ENCODE results near the gene AP3S1. TPM values are rescaled to one million over a fixed set of nuclear protein-coding genes. Genes with fewer than 3 reads are reported as not detected.
"Not testable (repeated sequence)": the region's sequence is repeated elsewhere in the genome, so short reads cannot be mapped to it uniquely, and the experiment has no call there.

Gene AP3S1
- 69.0 and 74.8 TPM in 2 replicates for total RNA-seq

DNA sequence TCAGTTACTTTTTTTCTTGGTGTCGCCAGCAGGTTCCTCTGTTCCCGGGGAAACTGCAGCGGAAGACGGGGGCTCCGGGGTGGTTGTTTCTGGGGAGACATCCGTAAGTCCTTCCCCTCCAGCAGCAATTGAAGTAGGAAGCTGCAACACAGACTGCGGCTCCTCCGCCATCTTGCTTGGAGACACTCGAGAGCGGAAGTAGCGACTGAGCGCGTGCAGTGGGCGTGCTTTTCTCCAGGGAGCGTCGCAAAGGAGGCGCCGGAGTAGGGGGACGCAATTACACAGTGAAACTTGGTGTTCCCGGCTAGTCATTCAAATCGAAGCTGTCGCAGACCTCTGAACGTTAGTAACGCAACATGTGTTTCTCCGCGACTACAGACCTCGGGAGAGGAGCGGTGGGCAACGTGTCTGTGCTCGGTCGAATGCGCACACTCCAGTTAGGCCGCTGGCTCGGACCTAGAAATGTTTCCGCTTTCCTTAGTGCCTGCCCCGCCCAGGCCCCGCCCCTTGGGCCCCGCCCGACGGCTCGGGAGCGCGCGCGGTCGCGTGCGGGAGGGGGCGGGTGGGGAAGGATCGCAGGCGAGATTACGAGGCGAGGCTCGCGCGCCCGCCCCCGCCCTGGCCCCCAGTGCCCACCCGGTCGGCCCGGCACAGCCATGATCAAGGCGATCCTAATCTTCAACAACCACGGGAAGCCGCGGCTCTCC, at the start of gene AP3S1, which contains the start of gene ATG12:
AP3S1 (plus strand) TSS at position 554 of the 707 bp plus-strand sequence; CDS start at position 657, 103 bp downstream.
ATG12 (minus strand) TSS at position 184 of the 707 bp plus-strand sequence; CDS start at position 171, 13 bp downstream.
- Mint-ChIP-seq H3K27ac (peak within 1 kb of the TSS; percentile 99), H3K4me1 (ENCODE audit: low read depth) (peaks cover 42% of the 10 kb centered on the region), H3K4me3 (ENCODE audit: low read depth) (peak within 1 kb of the TSS; percentile 97), H3K27me3 (ENCODE audit: low read depth) (peaks cover 2% of the 10 kb centered on the region), H3K36me3 (ENCODE audit: low read depth) (peaks cover 34% of the 10 kb centered on the region), H3K9me3 (no peaks in the 10 kb centered on the region)
- intact Hi-C loops (cut with micrococcal nuclease) = loop anchor here (1.0 to 5.0 kb wide), 8 partner anchors 207 to 671 kb away; partner anchors contain the start of genes CCDC112, COMMD10, FEM1C and TMED7
- DNase-seq (ENCODE audit: low spot score) = peak; percentile 87

DNA sequence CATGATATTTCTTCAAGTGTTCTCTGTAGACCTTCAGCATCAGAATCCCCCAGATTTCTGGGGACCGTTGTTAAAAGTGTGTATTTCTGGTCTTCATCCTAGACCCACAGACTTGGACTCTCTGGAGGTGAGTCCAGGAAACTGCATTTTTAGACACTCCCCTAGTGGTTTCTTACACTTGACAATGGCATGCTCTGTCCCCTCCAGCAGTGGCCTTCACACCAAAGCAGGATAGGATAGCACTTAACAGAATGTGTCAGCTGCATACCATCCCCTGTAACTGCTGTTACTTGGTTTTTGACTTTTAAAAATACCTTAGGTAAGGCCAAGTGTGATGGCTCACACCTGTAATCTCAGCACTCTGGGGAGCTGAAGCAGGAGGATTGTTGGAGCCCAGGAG, 46.0 kb upstream of the AP3S1 start:
- intact Hi-C loops (cut with micrococcal nuclease) = no loop called here
- no peaks in the 10 kb centered on the region for H3K36me3 Mint-ChIP-seq (ENCODE audit: low read depth)
- peaks cover 37% of the 10 kb centered on the region for H3K27me3 Mint-ChIP-seq (ENCODE audit: low read depth)

DNA sequence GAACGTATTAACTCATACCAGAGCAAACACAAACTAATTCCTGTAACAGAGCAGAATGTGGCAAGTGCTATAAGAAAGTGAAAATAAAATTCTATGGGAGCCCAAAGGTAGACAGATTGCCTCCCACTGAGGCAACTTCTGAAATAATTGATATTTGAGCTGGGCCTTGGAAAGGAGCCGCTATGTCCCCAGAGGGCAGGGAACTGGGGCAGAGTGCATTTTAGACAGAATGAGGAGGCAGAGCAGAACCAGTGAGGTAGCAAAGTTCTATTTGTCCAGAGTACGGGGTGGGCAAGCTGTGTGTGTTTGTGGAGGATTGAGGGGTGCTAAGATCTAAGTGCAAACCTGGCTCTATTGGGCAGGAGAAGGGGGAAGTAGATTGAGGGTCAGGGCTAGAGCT, 45.1 kb upstream of the AP3S1 start:
- no peak for DNase-seq (ENCODE audit: low spot score)
- no peaks in the 10 kb centered on the region for H3K4me1 Mint-ChIP-seq (ENCODE audit: low read depth)
- H3K27ac Mint-ChIP-seq = no peak overlapping the region
- H3K9me3 Mint-ChIP-seq = no peaks in the 10 kb centered on the region
- H3K4me3 Mint-ChIP-seq (ENCODE audit: low read depth) = no peak overlapping the region
- intact Hi-C loops (cut with micrococcal nuclease) = no loop called here
- H3K36me3 Mint-ChIP-seq (ENCODE audit: low read depth) = no peaks in the 10 kb centered on the region
- peaks cover 36% of the 10 kb centered on the region for H3K27me3 Mint-ChIP-seq (ENCODE audit: low read depth)

More for the DNA sequence above, 46.0 kb upstream of the AP3S1 start:
- no peaks in the 10 kb centered on the region for H3K4me1 Mint-ChIP-seq (ENCODE audit: low read depth)
- H3K9me3 Mint-ChIP-seq = no peaks in the 10 kb centered on the region
- DNase-seq (ENCODE audit: low spot score) = no peak
- no peak overlapping the region for H3K4me3 Mint-ChIP-seq (ENCODE audit: low read depth)
- no peak overlapping the region for H3K27ac Mint-ChIP-seq

DNA sequence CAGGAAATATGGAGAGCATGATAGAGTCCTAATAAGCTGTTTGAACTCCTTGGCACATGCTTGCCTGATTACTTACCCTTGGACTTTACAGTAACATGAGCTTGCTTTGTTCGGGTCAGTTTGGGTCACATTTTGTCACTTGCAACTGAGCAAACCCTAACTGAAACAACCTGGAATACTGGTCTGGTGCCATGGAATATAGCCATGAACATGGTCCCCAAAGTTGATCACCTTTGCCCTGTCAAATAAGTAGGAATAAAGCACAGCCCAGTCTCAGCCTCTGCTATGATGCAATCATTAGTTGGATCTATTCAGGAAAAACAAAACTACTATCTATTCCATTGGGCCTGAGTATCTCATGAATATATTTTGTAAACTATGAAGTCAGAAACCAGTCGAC, 43.5 kb upstream of the AP3S1 start:
- peaks cover 36% of the 10 kb centered on the region for H3K27me3 Mint-ChIP-seq (ENCODE audit: low read depth)
- H3K9me3 Mint-ChIP-seq = no peaks in the 10 kb centered on the region
- DNase-seq (ENCODE audit: low spot score) = no peak
- no peaks in the 10 kb centered on the region for H3K4me1 Mint-ChIP-seq (ENCODE audit: low read depth)
- no peaks in the 10 kb centered on the region for H3K36me3 Mint-ChIP-seq (ENCODE audit: low read depth)
- H3K4me3 Mint-ChIP-seq (ENCODE audit: low read depth) = no peak overlapping the region
- no peak overlapping the region for H3K27ac Mint-ChIP-seq
- intact Hi-C loops (cut with micrococcal nuclease) = no loop called here

DNA sequence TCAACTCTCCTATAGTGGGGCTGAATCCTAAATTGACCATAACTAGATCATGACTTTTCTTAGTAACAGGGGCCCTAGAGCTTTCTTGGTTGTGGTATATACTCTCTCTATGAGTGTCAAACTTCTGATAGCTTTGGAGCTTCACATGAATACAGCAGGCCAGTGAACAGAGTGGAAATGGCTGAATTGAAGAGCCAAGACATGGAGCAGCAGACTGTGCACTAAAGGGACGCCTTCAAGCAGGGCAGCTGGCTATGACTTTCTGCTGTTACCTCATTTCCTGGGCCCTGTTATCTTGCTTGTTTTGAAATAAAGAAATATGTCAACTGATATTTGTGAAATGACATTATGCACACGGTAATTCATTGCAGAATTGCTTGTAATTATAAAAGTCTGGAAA, 41.6 kb upstream of the AP3S1 start:
- Mint-ChIP-seq H3K36me3 (ENCODE audit: low read depth) (no peaks in the 10 kb centered on the region), H3K4me3 (ENCODE audit: low read depth) (no peak overlapping the region), H3K27ac (no peak overlapping the region), H3K4me1 (ENCODE audit: low read depth) (no peaks in the 10 kb centered on the region), H3K27me3 (ENCODE audit: low read depth) (peaks cover 37% of the 10 kb centered on the region), H3K9me3 (no peaks in the 10 kb centered on the region)
- no peak for DNase-seq (ENCODE audit: low spot score)
- intact Hi-C loops (cut with micrococcal nuclease) = no loop called here

DNA sequence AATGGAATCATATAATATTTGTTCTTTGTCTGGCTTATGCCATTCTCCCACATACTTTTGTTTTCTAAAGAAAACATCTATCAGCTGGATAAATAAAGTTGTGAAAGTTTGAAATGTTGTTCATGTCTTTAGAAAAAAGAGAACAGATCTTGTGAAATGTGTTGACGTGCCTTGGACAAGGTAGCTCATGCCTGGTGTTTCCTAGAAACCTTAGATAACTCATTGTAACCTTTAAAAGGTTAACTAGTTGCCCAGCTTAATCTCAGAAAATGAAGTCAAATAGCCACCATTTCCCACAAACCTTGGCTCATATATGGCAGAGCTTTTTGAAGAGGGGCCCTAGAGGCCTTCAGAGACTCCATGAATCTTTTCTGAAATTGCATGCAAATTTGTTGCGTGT, 40.6 kb upstream of the AP3S1 start:
- H3K36me3 Mint-ChIP-seq (ENCODE audit: low read depth) = no peaks in the 10 kb centered on the region
- intact Hi-C loops (cut with micrococcal nuclease) = no loop called here
- no peaks in the 10 kb centered on the region for H3K9me3 Mint-ChIP-seq
- H3K4me3 Mint-ChIP-seq (ENCODE audit: low read depth) = no peak overlapping the region
- H3K27ac Mint-ChIP-seq = no peak overlapping the region
- peaks cover 41% of the 10 kb centered on the region for H3K27me3 Mint-ChIP-seq (ENCODE audit: low read depth)
- no peak for DNase-seq (ENCODE audit: low spot score)
- H3K4me1 Mint-ChIP-seq (ENCODE audit: low read depth) = no peaks in the 10 kb centered on the region

DNA sequence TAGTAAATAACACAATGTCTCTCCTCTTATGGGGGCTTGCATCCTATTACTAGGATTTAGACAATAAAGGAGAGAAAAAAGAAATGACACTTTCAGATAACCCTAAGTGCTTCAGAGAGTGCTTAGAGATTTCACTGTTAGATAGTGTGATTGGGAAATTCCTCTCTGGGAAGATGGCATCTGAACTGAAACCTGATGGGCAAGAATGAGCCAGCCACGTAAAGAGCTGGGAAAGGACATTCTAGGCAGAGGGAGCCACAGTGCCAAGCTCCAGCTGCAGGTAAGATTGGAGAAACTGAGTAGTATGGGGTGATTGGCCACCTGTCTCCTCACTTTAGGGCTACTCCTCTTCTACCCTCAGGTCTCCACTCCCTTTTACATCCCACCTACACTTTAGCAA, 39.8 kb upstream of the AP3S1 start:
- intact Hi-C loops (cut with micrococcal nuclease) = no loop called here
- Mint-ChIP-seq H3K36me3 (ENCODE audit: low read depth) (no peaks in the 10 kb centered on the region), H3K4me1 (ENCODE audit: low read depth) (peaks cover 3% of the 10 kb centered on the region), H3K9me3 (no peaks in the 10 kb centered on the region), H3K4me3 (ENCODE audit: low read depth) (no peak overlapping the region), H3K27ac (no peak overlapping the region), H3K27me3 (ENCODE audit: low read depth) (peaks cover 42% of the 10 kb centered on the region)
- no peak for DNase-seq (ENCODE audit: low spot score)

DNA sequence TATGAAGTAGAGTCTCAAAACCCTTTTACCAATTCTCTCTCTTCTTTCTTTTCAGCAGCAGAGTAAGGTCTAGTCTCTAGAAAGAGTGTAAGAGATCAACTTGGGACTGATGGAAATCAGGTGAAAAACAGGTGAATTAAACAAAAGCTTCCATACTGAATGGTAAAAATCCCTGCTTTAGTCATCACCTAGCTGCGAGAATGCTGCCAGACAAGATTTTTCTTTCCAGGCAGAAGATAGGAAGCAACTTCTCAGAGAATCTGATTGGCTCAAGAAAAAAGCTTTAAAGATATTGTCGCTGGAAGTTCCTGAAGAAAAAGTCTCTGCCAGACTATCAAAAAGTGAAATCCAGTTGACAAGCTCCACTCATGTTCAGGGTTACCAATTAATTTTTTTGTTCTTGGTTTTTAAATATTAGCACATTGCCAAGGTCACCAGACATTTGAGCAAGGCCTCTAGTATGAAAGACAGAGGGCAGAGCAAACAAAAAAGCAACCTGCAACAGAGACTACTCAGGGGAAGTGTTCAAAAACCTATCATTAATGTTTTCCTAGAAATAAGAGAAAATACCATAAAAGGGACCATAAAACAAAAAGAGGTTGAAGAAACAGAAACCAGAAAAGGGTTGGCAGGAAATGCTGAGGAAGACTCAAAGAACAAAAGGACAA, 34.6 kb upstream of the AP3S1 start:
- Mint-ChIP-seq H3K9me3 (no peaks in the 10 kb centered on the region), H3K4me1 (ENCODE audit: low read depth) (peaks cover 34% of the 10 kb centered on the region), H3K27me3 (ENCODE audit: low read depth) (peaks cover 50% of the 10 kb centered on the region), H3K36me3 (ENCODE audit: low read depth) (no peaks in the 10 kb centered on the region), H3K27ac (no peak overlapping the region), H3K4me3 (ENCODE audit: low read depth) (no peak overlapping the region)
- intact Hi-C loops (cut with micrococcal nuclease) = no loop called here
- no peak for DNase-seq (ENCODE audit: low spot score)

DNA sequence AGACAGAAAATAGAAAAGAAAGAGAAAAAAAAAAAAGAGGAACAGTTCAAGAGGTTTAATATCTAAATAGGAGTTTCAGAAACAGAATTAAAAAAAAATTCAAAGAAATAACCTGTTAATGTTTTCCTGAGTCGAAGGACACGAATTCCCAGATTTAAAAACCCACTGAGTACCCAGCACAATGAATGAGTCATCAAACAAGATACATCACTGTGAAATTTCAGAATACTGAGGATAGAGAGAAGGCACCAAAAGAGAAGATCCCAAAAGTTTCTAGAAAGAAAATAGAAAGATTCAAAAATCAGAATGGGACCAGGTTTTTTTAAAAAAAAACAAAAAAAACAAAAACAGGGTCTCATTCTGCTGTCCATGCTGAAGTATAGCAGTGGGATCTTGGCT, 34.1 kb upstream of the AP3S1 start:
- no peaks in the 10 kb centered on the region for H3K36me3 Mint-ChIP-seq (ENCODE audit: low read depth)
- peaks cover 34% of the 10 kb centered on the region for H3K4me1 Mint-ChIP-seq (ENCODE audit: low read depth)
- no peak overlapping the region for H3K27ac Mint-ChIP-seq
- intact Hi-C loops (cut with micrococcal nuclease) = no loop called here
- peaks cover 52% of the 10 kb centered on the region for H3K27me3 Mint-ChIP-seq (ENCODE audit: low read depth)
- no peak overlapping the region for H3K4me3 Mint-ChIP-seq (ENCODE audit: low read depth)
- no peaks in the 10 kb centered on the region for H3K9me3 Mint-ChIP-seq
- DNase-seq (ENCODE audit: low spot score) = no peak

DNA sequence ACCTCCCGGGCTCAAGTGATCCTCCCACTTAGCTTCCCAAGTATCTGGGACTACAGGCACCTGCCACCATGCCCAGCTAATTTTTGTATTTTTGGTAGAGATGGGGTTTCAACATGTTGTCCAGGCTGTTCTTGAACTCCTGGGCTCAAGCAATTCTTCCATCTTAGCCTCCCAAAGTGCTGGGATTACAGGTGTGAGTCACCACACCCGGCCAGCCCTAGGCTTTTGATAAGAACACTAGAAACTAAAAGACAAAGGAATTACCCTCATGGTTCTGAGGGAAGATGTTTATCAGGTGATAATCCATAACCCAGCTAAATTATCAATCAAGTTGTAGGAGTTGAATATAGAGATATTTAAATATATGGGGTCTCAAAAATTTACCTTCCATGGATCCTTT, 33.7 kb upstream of the AP3S1 start:
- H3K4me1 Mint-ChIP-seq (ENCODE audit: low read depth) = peaks cover 34% of the 10 kb centered on the region
- DNase-seq (ENCODE audit: low spot score); H3K4me3 Mint-ChIP-seq (ENCODE audit: low read depth); H3K27ac Mint-ChIP-seq; H3K36me3 Mint-ChIP-seq (ENCODE audit: low read depth); intact Hi-C loops (cut with micrococcal nuclease); H3K9me3 Mint-ChIP-seq: not testable (repeated sequence)
- peaks cover 49% of the 10 kb centered on the region for H3K27me3 Mint-ChIP-seq (ENCODE audit: low read depth)

DNA sequence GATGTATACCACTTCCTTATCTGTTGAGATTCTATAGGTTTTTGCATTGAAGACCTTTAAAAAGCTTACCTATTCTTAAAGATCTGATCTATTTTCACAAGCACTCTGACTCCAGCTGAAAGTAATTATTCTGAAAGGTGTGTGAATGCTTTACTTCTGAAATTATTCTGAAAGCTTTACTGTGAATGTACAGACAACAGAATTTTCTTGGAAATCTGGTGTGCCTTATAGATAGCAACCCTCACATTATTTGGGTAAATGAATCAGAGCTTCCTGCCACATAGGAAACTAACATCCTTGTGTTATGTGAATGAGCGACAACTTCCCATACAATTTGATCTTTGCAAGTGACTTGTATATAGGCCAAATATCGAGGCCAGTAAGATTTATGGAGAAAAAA, 31.8 kb upstream of the AP3S1 start:
- Mint-ChIP-seq H3K36me3 (ENCODE audit: low read depth) (peaks cover 3% of the 10 kb centered on the region), H3K4me1 (ENCODE audit: low read depth) (peaks cover 44% of the 10 kb centered on the region), H3K27me3 (ENCODE audit: low read depth) (peaks cover 57% of the 10 kb centered on the region), H3K4me3 (ENCODE audit: low read depth) (no peak overlapping the region), H3K27ac (no peak overlapping the region), H3K9me3 (no peaks in the 10 kb centered on the region)
- intact Hi-C loops (cut with micrococcal nuclease) = loop anchor here (2.0 kb wide), 1 partner anchor 175 kb away; no protein-coding TSS in a partner anchor
- DNase-seq (ENCODE audit: low spot score) = no peak

DNA sequence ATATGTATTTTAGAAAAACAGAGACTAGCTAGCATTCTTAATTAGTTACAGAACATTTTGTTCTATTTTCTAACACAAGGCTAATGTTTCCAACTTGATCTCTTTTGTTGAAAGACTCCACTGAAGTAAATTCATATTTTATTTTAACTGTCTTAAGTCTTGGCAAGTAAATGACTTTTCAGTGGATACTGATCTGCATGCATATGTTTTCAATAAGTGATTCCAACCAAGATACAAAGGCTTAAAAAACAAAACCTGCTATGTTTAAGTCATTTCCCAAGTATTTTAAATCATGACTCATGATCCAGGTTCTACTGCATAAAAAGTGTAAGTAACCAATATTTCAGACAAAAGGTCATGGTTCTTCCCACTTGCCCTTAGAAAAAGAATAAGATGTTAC, 31.0 kb upstream of the AP3S1 start:
- H3K9me3 Mint-ChIP-seq = no peaks in the 10 kb centered on the region
- H3K4me3 Mint-ChIP-seq (ENCODE audit: low read depth) = no peak overlapping the region
- no peak for DNase-seq (ENCODE audit: low spot score)
- intact Hi-C loops (cut with micrococcal nuclease) = loop anchor here (2.0 kb wide), 1 partner anchor 176 kb away; no protein-coding TSS in a partner anchor
- peaks cover 62% of the 10 kb centered on the region for H3K27me3 Mint-ChIP-seq (ENCODE audit: low read depth)
- peaks cover 51% of the 10 kb centered on the region for H3K4me1 Mint-ChIP-seq (ENCODE audit: low read depth)
- peaks cover 3% of the 10 kb centered on the region for H3K36me3 Mint-ChIP-seq (ENCODE audit: low read depth)
- no peak overlapping the region for H3K27ac Mint-ChIP-seq

DNA sequence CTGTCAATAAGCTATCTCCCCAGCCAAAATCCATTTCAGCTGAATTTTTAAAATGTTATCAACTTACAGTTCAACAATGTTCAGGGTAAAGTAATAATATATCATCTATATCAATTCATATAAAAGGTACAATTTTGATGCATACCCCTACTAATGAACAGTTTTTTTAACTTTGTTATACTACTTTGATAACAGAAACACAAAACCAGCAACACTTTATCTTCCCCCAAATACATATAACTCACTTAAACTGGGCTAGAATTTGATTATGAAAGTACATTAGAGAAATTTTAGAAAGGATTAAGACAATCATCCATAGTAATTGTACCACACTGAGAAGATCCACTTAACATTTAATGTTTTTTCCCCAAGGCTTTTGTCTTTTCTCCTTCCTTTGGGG, 30.3 kb upstream of the AP3S1 start:
- no peak for DNase-seq (ENCODE audit: low spot score)
- no peak overlapping the region for H3K4me3 Mint-ChIP-seq (ENCODE audit: low read depth)
- intact Hi-C loops (cut with micrococcal nuclease) = loop anchor here (2.0 kb wide), 1 partner anchor 177 kb away; no protein-coding TSS in a partner anchor
- no peaks in the 10 kb centered on the region for H3K9me3 Mint-ChIP-seq
- H3K36me3 Mint-ChIP-seq (ENCODE audit: low read depth) = peaks cover 3% of the 10 kb centered on the region
- peaks cover 54% of the 10 kb centered on the region for H3K4me1 Mint-ChIP-seq (ENCODE audit: low read depth)
- H3K27me3 Mint-ChIP-seq (ENCODE audit: low read depth) = peaks cover 64% of the 10 kb centered on the region
- H3K27ac Mint-ChIP-seq = no peak overlapping the region

All from activated T-helper 2 cell treated with anti-CD3 and anti-CD28 coated beads, Interferon-gamma antibody, Interleukin-2, Interleukin-4, amounts not matched to agents 10 μg/mL and 5 μg/mL and 100 μg/mL, durations not matched to agents 14 hours and 24 hours and 36 hours (primary cell).